Measurements from ENCODE around the gene ZNF138. TPM values are rescaled to one million over a fixed set of nuclear protein-coding genes. Genes with fewer than 3 reads are reported as not detected.

ZNF138 gene
- total RNA-seq, 1 experiment from 2014 or later, result 25.6 TPM

DNA sequence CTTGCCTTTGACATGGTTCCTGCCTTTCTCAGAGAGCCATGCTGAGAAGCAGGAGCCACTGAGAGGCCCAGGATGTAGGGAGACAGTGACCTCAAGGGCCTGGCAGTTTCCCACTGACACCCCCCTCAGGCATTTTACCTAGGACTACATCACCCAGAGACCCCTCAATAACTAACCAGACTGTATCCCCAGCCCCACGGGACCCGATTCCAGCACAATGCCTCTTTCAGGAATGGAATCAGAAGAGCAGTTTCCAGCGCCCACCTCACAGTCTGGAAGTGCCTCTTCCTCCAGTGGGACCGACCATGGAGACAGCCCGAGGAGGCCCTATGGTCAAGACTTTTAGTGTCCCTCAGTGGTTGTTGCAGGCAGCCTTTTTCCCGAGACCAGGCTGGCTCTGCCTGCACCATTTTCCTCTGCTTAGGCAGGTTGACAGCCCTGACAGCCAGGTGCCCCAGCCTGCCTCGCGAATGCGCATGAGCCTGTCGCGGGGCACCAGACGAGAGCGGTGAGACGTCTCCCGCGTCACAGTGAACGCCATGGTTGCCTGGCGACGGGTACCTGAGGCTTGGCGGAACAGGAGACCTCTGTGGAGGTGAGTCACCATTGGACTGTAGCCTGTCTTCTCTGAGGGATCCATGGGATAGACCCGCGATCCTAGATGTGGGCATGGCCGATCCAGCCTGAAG is 80.5 kb downstream of the ZNF138 start:
- Histone ChIP-seq H2AK5ac (ENCODE audit: insufficient read length, low read length) (no peak overlapping the region), H3K79me2 (ENCODE audit: insufficient read depth, low read length) (no peaks in the 10 kb centered on the region), H3K79me1 (ENCODE audit: insufficient read depth, low read depth, low read length, poor library complexity, severe bottlenecking) (no peaks in the 10 kb centered on the region), H2BK12ac (ENCODE audit: insufficient read length, low read depth, low read length) (no peak overlapping the region), H2BK15ac (ENCODE audit: low read depth, low read length) (no peak overlapping the region), H3K27ac (ENCODE audit: insufficient read length, low read depth, low read length) (no peak overlapping the region), H3K56ac (ENCODE audit: insufficient read length, low read depth, low read length) (no peak overlapping the region), H4K8ac (replicated peaks; ENCODE audit: insufficient read length, low read depth, low read length) (no peak overlapping the region), H2BK5ac (ENCODE audit: insufficient read length, low read length) (no peak overlapping the region), H3K4me1 (ENCODE audit: insufficient read depth, low read length) (no peaks in the 10 kb centered on the region), H3K18ac (ENCODE audit: insufficient read length, low read depth, low read length) (no peak overlapping the region), H2BK120ac (ENCODE audit: low read depth, low read length, poor library complexity, severe bottlenecking) (no peak overlapping the region), H3K9me3 (ENCODE audit: control insufficient read depth, low read depth, low read length) (no peaks in the 10 kb centered on the region), H3K9ac (ENCODE audit: extremely low read depth, insufficient read length, low read length) (no peak overlapping the region), H3K23me2 (ENCODE audit: insufficient read length, low read depth, low read length, poor library complexity, severe bottlenecking) (no peaks in the 10 kb centered on the region), H4K5ac (ENCODE audit: insufficient read length, low read depth, low read length) (no peak overlapping the region), H4K20me1 (ENCODE audit: control insufficient read depth, insufficient read depth, insufficient read length) (no peaks in the 10 kb centered on the region), H4K91ac (ENCODE audit: insufficient read length, low read depth, low read length) (no peak overlapping the region), H2BK20ac (ENCODE audit: low read depth, low read length, poor library complexity, severe bottlenecking) (no peak overlapping the region), H3K27me3 (ENCODE audit: insufficient read depth, low read length) (no peaks in the 10 kb centered on the region; the same call in 1 of the 2 replicates), H3K4ac (ENCODE audit: low read depth, low read length) (no peak overlapping the region), H3K4me2 (ENCODE audit: insufficient read depth, insufficient read length, low read length) (no peak overlapping the region), H2AFZ (ENCODE audit: low read length) (no peak overlapping the region), H3K14ac (ENCODE audit: insufficient read depth, low read length) (no peak overlapping the region), H3K23ac (ENCODE audit: insufficient read length, low read depth, low read length) (no peak overlapping the region), H3T11ph (ENCODE audit: low read length) (no peak overlapping the region)
- TF ChIP-seq, protein P1, sequence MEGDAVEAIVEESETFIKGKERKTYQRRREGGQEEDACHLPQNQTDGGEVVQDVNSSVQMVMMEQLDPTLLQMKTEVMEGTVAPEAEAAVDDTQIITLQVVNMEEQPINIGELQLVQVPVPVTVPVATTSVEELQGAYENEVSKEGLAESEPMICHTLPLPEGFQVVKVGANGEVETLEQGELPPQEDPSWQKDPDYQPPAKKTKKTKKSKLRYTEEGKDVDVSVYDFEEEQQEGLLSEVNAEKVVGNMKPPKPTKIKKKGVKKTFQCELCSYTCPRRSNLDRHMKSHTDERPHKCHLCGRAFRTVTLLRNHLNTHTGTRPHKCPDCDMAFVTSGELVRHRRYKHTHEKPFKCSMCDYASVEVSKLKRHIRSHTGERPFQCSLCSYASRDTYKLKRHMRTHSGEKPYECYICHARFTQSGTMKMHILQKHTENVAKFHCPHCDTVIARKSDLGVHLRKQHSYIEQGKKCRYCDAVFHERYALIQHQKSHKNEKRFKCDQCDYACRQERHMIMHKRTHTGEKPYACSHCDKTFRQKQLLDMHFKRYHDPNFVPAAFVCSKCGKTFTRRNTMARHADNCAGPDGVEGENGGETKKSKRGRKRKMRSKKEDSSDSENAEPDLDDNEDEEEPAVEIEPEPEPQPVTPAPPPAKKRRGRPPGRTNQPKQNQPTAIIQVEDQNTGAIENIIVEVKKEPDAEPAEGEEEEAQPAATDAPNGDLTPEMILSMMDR (conservative IDR thresholded peaks at IDR 0.05), result no peak
- no peak overlapping the region for H3K27ac Mint-ChIP-seq
- DNase-seq, result no peak
- H3K36me3 Mint-ChIP-seq (ENCODE audit: insufficient read depth in 1 of 3, low read depth in 3 of 3), result peaks cover 4 to 10% (median 6%) of the 10 kb centered on the region in 3 experiments; a peak in 5 of 7 replicates
- H3K4me1 Mint-ChIP-seq, result 0 out of 4 replicates have a peak, but pooled peaks cover 0 to 3% of the 10 kb centered on the region in 2 experiments
- H3K4me3 Mint-ChIP-seq, result no peak overlapping the region
- no CpG with 5 or more reads among the region's 23 CpGs for WGBS (ENCODE audit: extremely low coverage, insufficient read length, low lambda C conversion rate)
- peaks cover 76 to 86% of the 10 kb centered on the region in 2 experiments for H3K9me3 Mint-ChIP-seq
- peaks cover 59% of the 10 kb centered on the region for H3K27me3 Mint-ChIP-seq (ENCODE audit: low read depth)

Measured in H9 (cell line).